HepG2 (cell line): ENCODE measurements around the gene PSMB10. TPM values are rescaled to one million over a fixed set of nuclear protein-coding genes. Genes with fewer than 3 reads are reported as not detected.

ENCODE experiments used
- ATF4 ChIP-seq, 2 experiments: fragments of 450-650 bp in 1 of 2; sonication (generic) in 1 of 2; formaldehyde crosslinking; IDR thresholded peaks; 2 replicates each; pipeline versions ENCODE4 v1.5.0 to v1.8.0; 2020 to 2022; ENCODE audit warnings: mild to moderate bottlenecking in 1 of 2, missing genetic modification reagents in 1 of 2
- HMG20B ChIP-seq: conservative IDR thresholded peaks from 2 replicates; pipeline ENCODE4 v1.6.1; 2016; ENCODE audit warnings: missing genetic modification reagents, missing compliant biosample characterization
- KMT2A ChIP-seq: sonication (generic); formaldehyde crosslinking; IDR thresholded peaks from 2 replicates; pipeline ENCODE4 v1.4.0; 2020; ENCODE audit warnings: missing genetic modification reagents
- MAZ ChIP-seq, 2 experiments: sonication (generic) in 1 of 2; formaldehyde crosslinking in 1 of 2; IDR thresholded peaks; 2 replicates each; pipeline versions ENCODE4 v1.5.0 to v1.6.1; 2012 to 2020; ENCODE audit warnings: low read depth in 2 of 2, mild to moderate bottlenecking in 2 of 2, borderline replicate concordance in 1 of 2, improper control_type of control experiment in 1 of 2, low read length in 1 of 2, missing genetic modification reagents in 1 of 2, moderate library complexity in 1 of 2
- RELA ChIP-seq: sonication (generic); formaldehyde crosslinking; IDR thresholded peaks from 2 replicates; pipeline ENCODE4 v1.4.0; 2020; ENCODE audit warnings: missing genetic modification reagents
- SRSF4 ChIP-seq: fragments of 200-400 bp; formaldehyde crosslinking; IDR thresholded peaks from one replicate; pipeline ENCODE4 v1.6.1; 2018; ENCODE audit warnings: mild to moderate bottlenecking, low read depth, low read length, moderate library complexity; ENCODE audit not compliant: poor library complexity, severe bottlenecking
- SSRP1 ChIP-seq: IDR thresholded peaks from 2 replicates; pipeline ENCODE4 v1.6.1; 2016; ENCODE audit warnings: control low read depth
- TBX3 ChIP-seq: fragments of 450-650 bp; IDR thresholded peaks from 2 replicates; pipeline ENCODE4 v1.6.1; 2017; ENCODE audit warnings: antibody characterized with exemption, mild to moderate bottlenecking, inconsistent platforms, borderline replicate concordance
- TCF12 ChIP-seq, 2 experiments: fragments of 450-650 bp in 1 of 2; sonication (generic) in 1 of 2; formaldehyde crosslinking in 1 of 2; IDR thresholded peaks; 2 replicates each; pipeline versions ENCODE4 v1.6.1 to v1.8.0; 2017 to 2022; ENCODE audit warnings: antibody characterized with exemption in 1 of 2, mild to moderate bottlenecking in 1 of 2, missing genetic modification reagents in 1 of 2, moderate library complexity in 1 of 2
- TOPORS ChIP-seq: sonication (generic); formaldehyde crosslinking; IDR thresholded peaks from 2 replicates; pipeline ENCODE4 v1.8.0; 2023; ENCODE audit warnings: mild to moderate bottlenecking, missing genetic modification reagents
- USF2 ChIP-seq, 2 experiments: sonication (generic) in 1 of 2; formaldehyde crosslinking in 1 of 2; IDR thresholded peaks; 2 replicates each; pipeline versions ENCODE4 v1.5.1 to v1.6.1; 2011 to 2020; ENCODE audit warnings: borderline replicate concordance in 1 of 2, low read depth in 1 of 2, low read length in 1 of 2, mild to moderate bottlenecking in 1 of 2, missing genetic modification reagents in 1 of 2, moderate library complexity in 1 of 2
- ZFP62 ChIP-seq: sonication (generic); formaldehyde crosslinking; IDR thresholded peaks from 2 replicates; pipeline ENCODE4 v1.4.0; 2020; ENCODE audit warnings: missing genetic modification reagents
- ZFY ChIP-seq: sonication (generic); formaldehyde crosslinking; IDR thresholded peaks from 2 replicates; pipeline ENCODE4 v1.4.0; 2020; ENCODE audit warnings: missing genetic modification reagents
- ZNF138 ChIP-seq: sonication (generic); formaldehyde crosslinking; IDR thresholded peaks from 2 replicates; pipeline ENCODE4 v1.5.0; 2020; ENCODE audit warnings: mild to moderate bottlenecking, low read depth, missing genetic modification reagents
- ZNF17 ChIP-seq: sonication (generic); formaldehyde crosslinking; IDR thresholded peaks from 2 replicates; pipeline ENCODE4 v1.5.0; 2020; ENCODE audit warnings: mild to moderate bottlenecking, missing genetic modification reagents
- ZNF224 ChIP-seq: sonication (generic); formaldehyde crosslinking; IDR thresholded peaks from 2 replicates; pipeline ENCODE4 v1.5.0; 2020; ENCODE audit warnings: mild to moderate bottlenecking, missing genetic modification reagents
- ZNF230 ChIP-seq: sonication (generic); formaldehyde crosslinking; IDR thresholded peaks from 2 replicates; pipeline ENCODE4 v1.4.0; 2020; ENCODE audit warnings: mild to moderate bottlenecking, missing genetic modification reagents
- ZNF329 ChIP-seq: sonication (generic); formaldehyde crosslinking; IDR thresholded peaks from 2 replicates; pipeline ENCODE4 v1.9.0; 2021; ENCODE audit warnings: low read depth, mild to moderate bottlenecking, missing genetic modification reagents
- ZNF552 ChIP-seq: sonication (generic); formaldehyde crosslinking; IDR thresholded peaks from 2 replicates; pipeline ENCODE4 v1.9.0; 2022; ENCODE audit warnings: missing genetic modification reagents, mild to moderate bottlenecking, borderline replicate concordance
- polyA plus RNA-seq, 8 experiments: library from polyadenylated mRNA; depleted of rRNA in 3 of 8; stranded (reverse) in 7 of 8; unstranded in 1 of 8; fragments of >200 nt; fragmentation: Illumina TruSeq in 4 of 8; extraction: Trizol in 4 of 8; gene quantifications; 2 replicates each; pipeline versions ENCODE4 v1.2.1 to v1.2.3, GENCODE V29; 2011 to 2016; ENCODE audit warnings: low read depth in 4 of 8, missing spikeins in 1 of 8, mixed read lengths in 1 of 8; ENCODE audit not compliant: insufficient read depth in 1 of 8
- total RNA-seq, 5 experiments: library from RNA; depleted of rRNA; stranded (reverse); fragments of >200 nt; fragmentation: Illumina TruSeq; extraction: Trizol; gene quantifications; 2 replicates each; pipeline ENCODE4 v1.2.3, GENCODE V29; 2016; ENCODE audit warnings: low read depth in 1 of 5
- TF ChIP-seq, protein P1 (sequence below): sonication (generic); formaldehyde crosslinking; IDR thresholded peaks from 2 replicates; pipeline ENCODE4; 2020; ENCODE audit warnings: missing genetic modification reagents, mild to moderate bottlenecking, borderline replicate concordance

The PSMB10 gene
- total and polyA plus RNA-seq, 2 of the 13 experiments (the other 11 are each of a cell fraction or from before 2014, with no cell fraction given): 12.7 to 65.9 TPM

GRCh38 chr16:67936124-67936879 lies at the start of gene PSMB10 (continued):
- TF ChIP-seq ZNF552 (CRISPR knock-in tag) (no peak; the same call in 1 of the 2 replicates), MAZ (IDR thresholded peaks at IDR 0.05; ENCODE audit: borderline replicate concordance, low read depth, low read length) (no peak), MAZ (CRISPR knock-in tag; IDR thresholded peaks at IDR 0.05; ENCODE audit: low read depth) (no peak), TCF12 (IDR thresholded peaks at IDR 0.05) (no peak), TCF12 (CRISPR knock-in tag; IDR thresholded peaks at IDR 0.05) (no peak), ZNF138 (CRISPR knock-in tag) (0 out of 2 replicates have a peak, but pooled peaks have one; percentile 28), KMT2A (CRISPR knock-in tag) (peak; percentile 19; the same call in 1 of the 2 replicates), RELA (CRISPR knock-in tag) (no peak), ZNF230 (CRISPR knock-in tag) (0 out of 2 replicates have a peak, but pooled peaks have one; percentile 45), ZFY (CRISPR knock-in tag) (no peak; the same call in 1 of the 2 replicates), SRSF4 (no peak), USF2 (IDR thresholded peaks at IDR 0.05; ENCODE audit: low read depth, low read length) (no peak), USF2 (CRISPR knock-in tag; IDR thresholded peaks at IDR 0.05; ENCODE audit: borderline replicate concordance) (no peak), ZNF329 (CRISPR knock-in tag) (no peak; the same call in 1 of the 2 replicates), ZNF224 (CRISPR knock-in tag) (0 out of 2 replicates have a peak, but pooled peaks have one; percentile 33), ZFP62 (CRISPR knock-in tag) (no peak), SSRP1 (CRISPR knock-in tag) (no peak; the same call in 1 of the 2 replicates), TBX3 (no peak), HMG20B (no peak), ATF4 (CRISPR knock-in tag; IDR thresholded peaks at IDR 0.05) (peak in 1 of 2 experiments; percentile 0; a peak in 1 of 4 replicates), ZNF17 (CRISPR knock-in tag) (0 out of 2 replicates have a peak, but pooled peaks have one; percentile 45), TOPORS (no peak)
- TF ChIP-seq, protein P1, sequence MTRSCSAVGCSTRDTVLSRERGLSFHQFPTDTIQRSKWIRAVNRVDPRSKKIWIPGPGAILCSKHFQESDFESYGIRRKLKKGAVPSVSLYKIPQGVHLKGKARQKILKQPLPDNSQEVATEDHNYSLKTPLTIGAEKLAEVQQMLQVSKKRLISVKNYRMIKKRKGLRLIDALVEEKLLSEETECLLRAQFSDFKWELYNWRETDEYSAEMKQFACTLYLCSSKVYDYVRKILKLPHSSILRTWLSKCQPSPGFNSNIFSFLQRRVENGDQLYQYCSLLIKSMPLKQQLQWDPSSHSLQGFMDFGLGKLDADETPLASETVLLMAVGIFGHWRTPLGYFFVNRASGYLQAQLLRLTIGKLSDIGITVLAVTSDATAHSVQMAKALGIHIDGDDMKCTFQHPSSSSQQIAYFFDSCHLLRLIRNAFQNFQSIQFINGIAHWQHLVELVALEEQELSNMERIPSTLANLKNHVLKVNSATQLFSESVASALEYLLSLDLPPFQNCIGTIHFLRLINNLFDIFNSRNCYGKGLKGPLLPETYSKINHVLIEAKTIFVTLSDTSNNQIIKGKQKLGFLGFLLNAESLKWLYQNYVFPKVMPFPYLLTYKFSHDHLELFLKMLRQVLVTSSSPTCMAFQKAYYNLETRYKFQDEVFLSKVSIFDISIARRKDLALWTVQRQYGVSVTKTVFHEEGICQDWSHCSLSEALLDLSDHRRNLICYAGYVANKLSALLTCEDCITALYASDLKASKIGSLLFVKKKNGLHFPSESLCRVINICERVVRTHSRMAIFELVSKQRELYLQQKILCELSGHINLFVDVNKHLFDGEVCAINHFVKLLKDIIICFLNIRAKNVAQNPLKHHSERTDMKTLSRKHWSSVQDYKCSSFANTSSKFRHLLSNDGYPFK: no peak
